IPS-NIHi7 (cell line): ENCODE data around the gene UTP25.
"Not testable (repeated sequence)": the region's sequence is repeated elsewhere in the genome, so short reads cannot be mapped to it uniquely, and the experiment has no call there.

Experiments used
- DNase-seq: peaks from one replicate; pipeline ENCODE4 v3.0.0; 2012; ENCODE audit warnings: mixed read lengths; ENCODE audit errors: extremely low spot score

UTP25 gene, protein sequence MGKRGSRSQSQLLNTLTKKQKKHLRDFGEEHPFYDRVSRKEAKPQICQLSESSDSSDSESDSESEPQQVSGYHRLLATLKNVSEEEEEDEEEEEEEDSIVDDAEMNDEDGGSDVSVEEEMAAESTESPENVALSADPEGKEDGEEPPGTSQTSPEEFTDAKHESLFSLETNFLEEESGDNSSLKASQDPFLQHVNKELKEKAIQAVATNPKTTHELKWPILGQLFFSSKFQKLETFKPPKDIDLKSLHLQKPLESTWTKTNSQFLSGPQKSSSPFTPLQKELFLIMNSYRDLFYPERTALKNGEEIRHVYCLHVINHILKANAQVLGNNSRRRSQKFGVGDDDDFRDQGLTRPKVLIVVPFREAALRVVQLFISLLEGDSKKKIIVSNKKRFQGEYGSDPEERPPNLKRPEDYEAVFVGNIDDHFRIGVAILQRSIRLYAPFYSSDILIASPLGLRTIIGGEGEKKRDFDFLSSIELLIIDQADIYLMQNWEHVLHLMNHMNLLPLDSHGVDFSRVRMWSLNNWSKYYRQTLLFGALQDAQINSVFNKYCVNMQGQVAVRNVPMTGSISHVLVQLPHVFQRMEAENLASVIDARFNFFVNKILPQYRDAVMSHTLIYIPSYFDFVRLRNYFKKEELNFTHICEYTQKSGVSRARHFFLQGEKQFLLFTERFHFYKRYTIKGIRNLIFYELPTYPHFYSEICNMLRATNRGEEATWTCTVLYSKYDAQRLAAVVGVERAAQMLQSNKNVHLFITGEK

DNA sequence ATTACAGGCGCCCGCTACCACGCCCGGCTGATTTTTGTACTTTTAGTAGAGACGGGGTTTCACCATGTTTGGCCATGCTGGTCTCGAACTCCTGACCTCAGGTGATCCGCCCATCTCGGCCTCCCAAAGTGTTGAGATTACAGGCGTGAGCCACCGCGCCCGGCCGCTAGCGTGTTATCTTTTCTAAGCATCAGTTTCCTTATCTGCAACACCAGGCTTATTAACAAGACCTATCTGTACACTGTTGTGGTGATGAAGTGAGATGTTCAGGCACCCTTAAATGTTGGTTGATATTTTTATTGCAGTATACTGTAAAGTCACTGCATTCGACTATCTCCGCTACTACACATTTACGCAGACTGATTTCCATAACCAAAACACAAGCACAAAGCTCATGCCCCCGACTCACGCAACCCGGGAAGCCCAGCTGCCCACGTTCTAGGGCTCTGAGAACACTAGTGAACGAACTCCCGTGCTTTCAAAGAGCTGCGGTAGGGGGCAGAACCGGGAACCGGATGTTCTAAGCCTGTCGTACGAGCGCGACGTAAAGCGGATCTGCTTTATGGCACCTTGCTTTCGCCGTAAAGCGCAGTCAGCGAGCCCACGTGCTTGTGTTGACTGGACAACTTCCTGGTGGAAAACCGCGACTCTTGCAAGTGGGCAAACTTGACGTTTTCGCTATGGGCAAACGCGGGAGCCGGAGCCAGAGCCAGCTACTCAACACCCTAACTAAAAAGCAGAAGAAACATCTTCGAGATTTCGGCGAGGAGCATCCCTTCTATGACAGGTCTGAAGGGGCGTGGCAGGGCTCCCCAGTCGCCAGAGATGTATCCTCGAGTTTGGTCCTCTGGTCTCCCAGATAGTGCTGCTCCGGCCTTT lies at the start of gene UTP25:
TSS of gene UTP25 (plus strand) at position 589 of the 879 bp plus-strand sequence. CDS start at position 681, 92 bp downstream.
- DNase-seq, result peak; percentile 91

DNA sequence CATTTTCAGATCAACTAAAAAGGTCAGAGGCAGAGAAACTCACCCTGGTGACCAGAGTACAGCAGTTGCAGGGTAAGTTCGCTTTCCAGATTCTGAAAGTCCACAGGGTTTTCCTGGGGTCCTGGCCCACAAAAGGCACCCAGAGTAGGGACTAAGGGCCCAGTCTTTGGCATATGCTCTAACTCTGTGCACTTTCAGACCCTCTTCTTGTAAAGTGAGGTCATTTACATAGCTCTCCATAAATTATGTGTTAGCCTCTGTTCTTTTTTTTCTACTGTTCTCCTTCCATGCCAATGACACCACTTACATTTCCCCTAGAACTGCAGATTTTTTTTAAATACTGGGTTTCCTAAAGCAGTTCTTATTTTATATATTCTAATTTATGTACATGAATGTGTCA lies 49.7 kb upstream of the UTP25 start:
- no peak for DNase-seq

GRCh38 chr1:209780268-209780667 lies 47.5 kb upstream of the UTP25 start:
- DNase-seq, result no peak

DNA sequence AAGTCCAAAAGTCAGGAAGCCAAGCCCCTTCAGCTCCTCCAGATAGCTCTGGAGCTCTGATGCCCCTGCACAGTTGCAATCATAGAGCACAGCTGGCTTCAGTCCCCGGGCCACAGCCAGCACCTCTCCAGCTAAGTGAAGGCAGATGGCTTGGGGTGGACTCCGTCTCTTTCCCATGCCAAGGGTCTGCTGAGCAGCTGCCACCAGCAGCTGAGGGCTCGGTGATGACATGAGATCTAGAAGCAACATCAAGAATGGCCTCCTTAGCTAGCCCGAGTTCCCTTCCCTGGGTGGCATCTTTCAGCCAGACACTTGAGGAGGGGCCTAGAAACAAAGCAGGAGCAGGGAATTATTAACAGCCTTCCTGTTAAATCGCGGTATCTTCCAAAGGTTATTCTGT lies 44.4 kb upstream of the UTP25 start:
- no peak for DNase-seq

- peak; percentile 100 for DNase-seq
These were observed 43.3 kb upstream of the UTP25 start, which contains the start of gene C1orf74 for GRCh38 chr1:209784265-209785169. TSS of gene C1orf74 (minus strand) at chr1:209784559. CDS start at chr1:209783634, 925 bp downstream.

DNA sequence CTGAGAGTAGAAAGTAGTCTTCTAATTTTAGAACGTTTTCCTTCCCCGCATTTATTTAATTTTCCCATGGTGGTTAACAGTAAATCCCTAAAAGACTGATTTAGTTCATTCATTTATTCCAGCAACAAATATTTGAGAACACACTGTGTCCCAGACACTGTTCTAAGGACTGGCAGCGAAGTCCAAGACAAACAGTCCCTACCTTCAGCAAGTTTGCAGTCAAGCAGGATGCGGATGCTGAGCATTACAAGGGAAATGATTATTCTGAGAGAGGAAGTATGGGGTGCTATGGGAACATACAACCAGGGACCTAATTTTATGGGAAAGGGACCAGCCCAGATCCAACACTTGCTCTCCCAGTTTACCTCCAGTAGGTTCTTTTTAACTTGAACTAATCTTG lies 42.2 kb upstream of the UTP25 start:
- no peak for DNase-seq

GRCh38 chr1:209786146-209786545 lies 41.6 kb upstream of the UTP25 start:
- no peak for DNase-seq

GRCh38 chr1:209787551-209787950 lies 40.2 kb upstream of the UTP25 start:
- no peak for DNase-seq

DNA sequence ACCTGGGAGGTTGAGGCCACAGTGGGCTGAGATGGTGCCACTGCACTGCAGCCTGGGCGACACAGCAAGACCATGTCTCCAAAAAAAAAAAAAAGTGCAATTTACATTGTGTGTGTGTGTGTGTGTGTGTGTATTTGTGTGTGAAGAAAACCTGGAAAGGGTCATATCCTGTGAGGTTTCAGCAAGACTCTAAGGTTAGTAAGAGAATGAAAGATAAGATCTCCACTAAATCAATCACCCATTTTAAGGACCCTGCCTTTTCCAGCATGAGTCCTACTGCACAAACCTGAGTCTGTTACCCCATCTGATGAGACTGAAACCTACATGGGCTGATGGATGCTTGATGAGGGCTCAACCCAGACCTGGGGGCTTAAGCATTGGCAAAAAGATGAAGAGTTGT lies 38.5 kb upstream of the UTP25 start:
- DNase-seq, result no peak

GRCh38 chr1:209790286-209791193 lies 37.2 kb upstream of the UTP25 start:
- no peak for DNase-seq

- DNase-seq, result no peak
These were observed 35.9 kb upstream of the UTP25 start for GRCh38 chr1:209791920-209792319.

GRCh38 chr1:209793711-209794110 lies 34.1 kb upstream of the UTP25 start:
- not testable (repeated sequence) for DNase-seq

DNA sequence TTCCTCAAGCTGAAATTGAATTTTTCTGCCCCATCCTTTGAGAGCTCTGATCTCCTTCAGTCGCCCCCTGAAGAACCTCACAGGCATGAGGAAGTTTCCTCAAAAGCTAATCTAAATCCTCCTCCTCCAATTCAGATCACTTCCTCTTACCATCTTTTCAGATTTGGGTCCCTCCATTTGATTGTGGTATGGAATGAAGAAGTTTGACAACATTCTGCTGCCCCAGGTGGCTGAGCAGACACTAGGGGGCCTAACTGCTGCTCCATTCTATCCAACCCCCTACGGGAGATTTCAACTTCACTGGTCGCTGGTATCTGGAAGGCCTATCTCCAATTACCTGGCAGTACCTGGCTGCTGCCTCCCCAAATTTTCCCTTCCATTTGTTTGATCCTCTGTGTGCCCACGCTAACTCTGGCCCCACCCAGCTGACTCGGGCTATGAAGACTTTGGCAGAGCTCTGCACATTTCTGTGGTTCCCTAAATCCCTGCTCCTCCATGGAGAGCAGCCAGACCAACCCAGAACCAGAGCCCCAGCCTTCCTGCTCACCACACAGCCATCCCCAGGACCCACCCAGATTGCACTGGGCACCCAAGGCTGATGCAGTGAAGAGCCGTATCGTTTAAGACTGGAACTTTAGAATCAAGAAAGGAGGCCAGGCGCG lies 29.7 kb upstream of the UTP25 start:
- DNase-seq, result peak; percentile 25

DNA sequence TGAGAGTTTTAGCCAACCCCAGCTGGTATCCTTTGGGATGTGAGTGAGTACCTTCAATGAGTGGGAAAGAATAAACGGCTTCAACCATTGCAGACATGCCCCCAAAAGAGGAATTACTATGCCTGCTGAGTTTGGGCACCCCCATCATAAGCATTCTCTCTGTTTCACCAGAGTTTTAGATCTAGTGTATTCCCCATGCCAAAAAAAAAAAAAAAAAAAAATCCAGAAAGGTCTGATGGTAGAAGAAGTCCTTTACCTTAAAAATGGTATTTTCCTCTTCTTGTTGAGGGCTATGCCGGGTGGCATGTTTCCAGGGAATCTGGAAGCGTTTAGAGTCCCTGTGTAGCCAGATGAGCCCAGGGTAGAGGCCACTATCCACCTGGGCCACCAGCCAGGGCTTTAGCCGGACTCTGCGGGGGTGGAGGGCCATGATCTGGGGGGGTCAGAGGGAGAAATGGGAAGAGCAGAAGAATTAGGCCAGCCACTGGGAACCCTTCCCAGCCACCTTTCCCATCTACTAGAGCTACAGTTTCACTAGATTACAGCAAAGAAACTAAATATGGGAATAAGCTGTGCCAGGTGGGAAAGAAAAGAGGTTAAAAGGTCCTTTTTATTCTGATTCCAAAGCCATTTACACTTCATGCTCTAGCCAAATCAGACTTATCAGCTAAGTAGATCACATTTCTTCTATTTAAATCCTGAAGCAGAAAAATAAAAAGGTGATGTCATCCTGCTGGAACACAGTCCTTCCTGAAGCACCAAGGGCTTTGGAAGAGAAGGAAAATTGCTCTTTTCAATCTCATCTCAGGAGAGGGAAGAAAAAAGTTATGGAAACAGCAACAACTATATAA lies 26.6 kb upstream of the UTP25 start:
- DNase-seq, result no peak

DNA sequence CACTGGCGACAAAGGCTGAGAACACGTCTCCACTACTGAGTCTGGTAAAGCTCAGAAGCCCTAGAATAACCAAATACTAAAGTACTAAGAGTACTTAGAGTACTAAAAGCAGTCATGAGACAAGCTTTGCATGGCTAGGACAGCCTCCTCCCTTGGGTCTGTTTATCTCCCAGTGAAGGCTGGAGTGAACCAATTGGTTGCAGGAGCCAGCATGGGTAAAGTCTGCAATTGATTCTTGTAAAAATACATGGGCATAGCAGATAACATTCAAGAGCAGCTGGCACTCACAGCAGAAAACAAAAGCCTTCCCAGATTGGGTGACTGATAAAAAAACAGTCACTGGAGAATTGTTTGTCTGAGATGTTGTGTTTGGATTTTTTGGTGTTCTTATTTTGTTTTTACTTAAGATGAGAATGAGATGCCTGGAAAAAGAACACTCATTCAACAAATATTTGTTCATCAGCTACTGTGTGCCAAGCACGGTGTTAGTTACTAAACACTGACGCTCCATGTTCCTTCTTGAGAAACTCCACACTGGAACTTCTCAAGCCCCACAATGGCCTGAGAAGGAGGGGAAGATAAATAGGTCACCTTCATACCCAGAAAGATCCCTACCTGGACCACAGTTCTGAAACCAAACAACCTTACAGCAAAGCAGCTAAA lies 25.5 kb upstream of the UTP25 start:
- no peak for DNase-seq

GRCh38 chr1:209802780-209803152 lies 25.0 kb upstream of the UTP25 start:
- DNase-seq, result no peak

DNA sequence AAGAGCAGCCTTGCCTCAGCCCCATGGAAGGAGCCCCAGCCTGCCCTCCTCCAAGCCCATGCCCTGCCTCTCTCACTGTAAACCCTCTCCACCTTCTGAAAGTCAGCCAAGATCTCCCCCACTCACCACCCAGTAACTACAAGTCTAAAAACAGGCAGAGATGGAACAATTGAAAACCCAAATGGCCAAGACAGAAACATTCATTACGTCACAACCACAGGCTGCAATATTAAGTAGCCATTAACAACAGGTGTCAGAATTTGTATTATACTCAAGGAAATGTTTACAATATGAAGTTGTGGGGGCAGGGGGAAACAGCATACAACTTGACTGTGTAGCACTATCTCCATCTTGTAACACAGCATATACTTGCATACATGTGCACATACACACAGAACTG lies 24.2 kb upstream of the UTP25 start:
- no peak for DNase-seq

DNA sequence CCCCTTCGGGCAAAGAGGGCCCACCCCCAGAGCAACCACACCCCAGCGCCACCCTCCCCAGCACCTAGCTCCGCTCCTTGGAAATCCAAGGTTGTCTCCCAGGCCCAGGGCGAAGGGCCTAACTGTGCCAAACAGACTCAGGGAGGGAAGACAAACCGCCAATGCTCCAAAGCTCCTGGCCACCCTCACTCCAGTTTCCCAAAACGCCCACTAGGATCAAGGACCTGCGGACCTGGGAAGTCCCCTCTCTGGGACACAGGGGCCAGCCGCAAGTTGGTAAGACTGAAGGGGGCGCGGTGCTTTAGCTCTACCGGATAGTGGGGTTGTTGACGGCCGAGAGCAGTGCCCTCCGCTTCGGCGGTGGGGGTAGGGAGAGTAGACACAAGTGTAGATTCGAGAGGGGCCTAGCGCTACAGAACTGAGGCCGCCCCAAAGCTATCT lies 22.4 kb upstream of the UTP25 start:
- DNase-seq, result peak; percentile 66
